Neural cell (in vitro differentiated cells): ENCODE results near the gene PRRC2B.

Source experiments
- CTCF ChIP-seq: fragments of 450-650 bp; IDR thresholded peaks from 2 replicates; pipeline ENCODE4 v1.5.1; 2014; ENCODE audit warnings: antibody characterized with exemption, mild to moderate bottlenecking, moderate library complexity; ENCODE audit not compliant: poor library complexity, severe bottlenecking
- RAD21 ChIP-seq: fragments of 450-650 bp; conservative IDR thresholded peaks from 2 replicates; pipeline ENCODE4 v1.6.1; 2014; ENCODE audit warnings: antibody characterized with exemption, mild to moderate bottlenecking, moderate library complexity
- REST ChIP-seq: IDR thresholded peaks from 2 replicates; pipeline ENCODE4 v1.6.1; 2012; ENCODE audit warnings: borderline replicate concordance

DNA sequence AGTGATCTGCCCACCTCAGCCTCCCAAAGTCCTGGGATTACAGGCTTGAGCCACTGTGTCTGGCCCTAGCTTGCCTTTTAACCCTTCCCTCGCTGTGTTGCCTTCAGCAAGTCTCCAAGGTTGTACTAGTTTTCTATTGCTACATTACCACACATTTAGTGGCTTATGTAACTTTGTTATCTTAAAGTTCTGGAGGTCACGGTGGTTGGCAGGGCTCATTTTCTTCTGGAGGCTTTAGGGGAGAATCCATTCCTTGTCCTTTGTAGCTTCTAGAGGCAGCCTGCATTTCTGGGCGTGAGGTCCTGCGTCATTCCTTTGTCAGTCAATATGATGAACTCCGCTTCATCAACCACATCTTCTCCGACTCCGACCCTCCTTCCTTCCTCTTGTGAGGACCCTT is 2.9 kb upstream of the PRRC2B start:
- no peak for TF ChIP-seq REST
- TF ChIP-seq CTCF, result no peak
- no peak for TF ChIP-seq RAD21
